ENCODE data around the gene HTR2C. TPM values are rescaled to one million over a fixed set of nuclear protein-coding genes. Genes with fewer than 3 reads are reported as not detected.

The HTR2C gene
- total and polyA plus RNA-seq, 2 of the 13 experiments (the other 11 are each of a cell fraction or from before 2014, with no cell fraction given) = 0.01 TPM; not detected in 1

DNA sequence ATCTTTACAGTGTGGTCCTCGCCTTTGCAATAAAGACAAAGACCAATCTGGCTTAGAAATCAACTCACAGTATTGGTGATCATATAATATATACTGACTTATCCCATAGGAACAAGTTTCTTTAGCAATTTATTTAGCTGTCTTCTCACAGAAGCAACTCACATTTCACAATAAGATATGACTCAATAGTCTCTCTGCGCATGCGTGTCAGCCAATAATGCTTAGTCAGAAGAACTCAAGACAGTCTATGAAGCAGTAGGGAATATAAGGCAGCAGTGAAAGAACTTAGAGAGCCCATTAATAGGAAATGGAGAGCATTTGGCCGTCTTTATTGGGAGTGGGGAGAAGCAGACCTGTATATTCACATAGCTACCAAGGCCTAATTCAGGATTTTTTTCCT, 216.8 kb downstream of the HTR2C start:
- 21% methylated on average over 4 of the region's 4 CpGs for WGBS (ENCODE audit: low lambda C conversion rate)
- POLR2A ChIA-PET = no interaction called here
- no peak overlapping the region for H3K4me2 ChIP-seq (ENCODE audit: low read depth, low read length)
- CTCF ChIA-PET (ENCODE audit: low intra/inter-chr PET ratio, low total read pairs) = no interaction called here
- TF ChIP-seq MAFK (conservative IDR thresholded peaks at IDR 0.05 in 1 of 2, IDR thresholded peaks at IDR 0.05 in 1 of 2; ENCODE audit: low read length in 2 of 2) = peak in 1 of 2 experiments; percentile 43; a peak in 1 of 4 replicates
- TF ChIP-seq CEBPB (IDR thresholded peaks at IDR 0.05; ENCODE audit: borderline replicate concordance, low read depth, low read length) = peak; percentile 42; the same call in 1 of the 2 replicates
- TF ChIP-seq MAFF (IDR thresholded peaks at IDR 0.05; ENCODE audit: low read depth, low read length) = peak; percentile 43; the same call in 1 of the 2 replicates
- TF ChIP-seq, protein P1, sequence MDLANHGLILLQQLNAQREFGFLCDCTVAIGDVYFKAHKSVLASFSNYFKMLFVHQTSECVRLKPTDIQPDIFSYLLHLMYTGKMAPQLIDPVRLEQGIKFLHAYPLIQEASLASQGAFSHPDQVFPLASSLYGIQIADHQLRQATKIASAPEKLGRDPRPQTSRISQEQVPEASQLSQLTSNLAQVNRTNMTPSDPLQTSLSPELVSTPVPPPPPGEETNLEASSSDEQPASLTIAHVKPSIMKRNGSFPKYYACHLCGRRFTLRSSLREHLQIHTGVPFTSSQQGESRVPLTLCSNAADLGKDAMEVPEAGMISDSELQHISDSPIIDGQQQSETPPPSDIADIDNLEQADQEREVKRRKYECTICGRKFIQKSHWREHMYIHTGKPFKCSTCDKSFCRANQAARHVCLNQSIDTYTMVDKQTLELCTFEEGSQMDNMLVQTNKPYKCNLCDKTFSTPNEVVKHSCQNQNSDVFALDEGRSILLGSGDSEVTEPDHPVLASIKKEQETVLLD (CRISPR knock-in tag; IDR thresholded peaks at IDR 0.05; ENCODE audit: low read depth) = no peak
- TF ChIP-seq, protein P2, sequence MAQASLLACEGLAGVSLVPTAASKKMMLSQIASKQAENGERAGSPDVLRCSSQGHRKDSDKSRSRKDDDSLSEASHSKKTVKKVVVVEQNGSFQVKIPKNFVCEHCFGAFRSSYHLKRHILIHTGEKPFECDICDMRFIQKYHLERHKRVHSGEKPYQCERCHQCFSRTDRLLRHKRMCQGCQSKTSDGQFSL (CRISPR knock-in tag; IDR thresholded peaks at IDR 0.05) = no peak
- peak; percentile 15 for DNase-seq (ENCODE audit: low spot score)
- no peak overlapping the region for H3K4me3 ChIP-seq (replicated peaks in 1 of 3; ENCODE audit: insufficient read depth in 1 of 3, low read depth in 2 of 3, low read length in 3 of 3)
- ATAC-seq = no peak
- no peak overlapping the region for H2AFZ ChIP-seq (ENCODE audit: low read length)
- no peaks in the 10 kb centered on the region for H3K9me3 ChIP-seq (ENCODE audit: low read length)
- no peak overlapping the region for H3K9ac ChIP-seq (ENCODE audit: insufficient read depth, low read depth, low read length)
- no peaks in the 10 kb centered on the region for H3K4me1 ChIP-seq (ENCODE audit: insufficient read depth, low read length)
- BruUV-seq (replicated peaks) = no TSS peak
- H3K36me3 ChIP-seq (replicated peaks in 1 of 2; ENCODE audit: control insufficient read depth in 1 of 2, insufficient read depth in 2 of 2, low read length in 2 of 2) = no peaks in the 10 kb centered on the region
- no peak overlapping the region for H3K27ac ChIP-seq (ENCODE audit: extremely low read length, insufficient read depth, low read length)
- H3K79me2 ChIP-seq (ENCODE audit: insufficient read depth, low read length) = no peaks in the 10 kb centered on the region
- intact Hi-C loops (cut with micrococcal nuclease; ENCODE audit: unreplicated experiment) = no loop called here
- in situ Hi-C loops (cut with HindIII; ENCODE audit: extremely low pct_ligation_motif_present, low pct_unique_long_range_greater_than_20kb) = no loop called here
- no peaks in the 10 kb centered on the region for H4K20me1 ChIP-seq (ENCODE audit: insufficient read depth, low read length)
- H3K27me3 ChIP-seq (ENCODE audit: control insufficient read depth in 1 of 2, insufficient read depth in 2 of 2, low read length in 2 of 2) = no peaks in the 10 kb centered on the region
- no peak for FAIRE-seq

DNA sequence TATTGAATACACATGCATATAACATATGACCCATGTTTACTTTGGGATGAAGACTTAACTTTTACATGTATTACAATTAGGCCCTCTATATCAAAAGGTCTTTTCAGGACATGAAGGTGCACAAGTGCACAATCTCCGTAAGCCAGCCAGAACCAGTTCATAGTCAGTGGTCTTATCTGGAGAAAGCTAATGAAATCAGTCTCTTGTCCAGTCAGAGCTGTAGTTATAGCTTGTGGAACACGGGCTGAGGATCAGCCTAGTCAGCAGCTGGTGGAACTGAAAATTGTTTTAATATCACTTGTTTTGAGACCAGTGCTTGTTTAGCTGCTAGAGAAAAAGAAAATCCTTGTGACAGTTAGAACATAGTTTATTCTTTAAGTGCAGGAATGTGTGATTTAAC, 235.6 kb downstream of the HTR2C start:
- no TSS peak for BruUV-seq (replicated peaks)
- Histone ChIP-seq H2AFZ (ENCODE audit: low read length) (no peak overlapping the region), H3K9me3 (ENCODE audit: low read length) (no peaks in the 10 kb centered on the region), H3K4me1 (ENCODE audit: insufficient read depth, low read length) (no peaks in the 10 kb centered on the region), H4K20me1 (ENCODE audit: insufficient read depth, low read length) (no peaks in the 10 kb centered on the region), H3K4me3 (replicated peaks in 1 of 3; ENCODE audit: insufficient read depth in 1 of 3, low read depth in 2 of 3, low read length in 3 of 3) (no peak overlapping the region), H3K4me2 (ENCODE audit: low read depth, low read length) (no peak overlapping the region), H3K79me2 (ENCODE audit: insufficient read depth, low read length) (no peaks in the 10 kb centered on the region), H3K9ac (ENCODE audit: insufficient read depth, low read depth, low read length) (no peak overlapping the region), H3K27me3 (ENCODE audit: control insufficient read depth in 1 of 2, insufficient read depth in 2 of 2, low read length in 2 of 2) (no peaks in the 10 kb centered on the region), H3K36me3 (replicated peaks in 1 of 2; ENCODE audit: control insufficient read depth in 1 of 2, insufficient read depth in 2 of 2, low read length in 2 of 2) (no peaks in the 10 kb centered on the region), H3K27ac (ENCODE audit: extremely low read length, insufficient read depth, low read length) (no peak overlapping the region)
- in situ Hi-C loops (cut with HindIII; ENCODE audit: extremely low pct_ligation_motif_present, low pct_unique_long_range_greater_than_20kb) (no loop called here), intact Hi-C loops (cut with micrococcal nuclease; ENCODE audit: unreplicated experiment) (no loop called here)
- WGBS (ENCODE audit: low lambda C conversion rate) = no CpG with 5 or more reads among the region's 2 CpGs
- no peak for ATAC-seq
- ChIA-PET POLR2A (no interaction called here), CTCF (ENCODE audit: low intra/inter-chr PET ratio, low total read pairs) (no interaction called here)
- DNase-seq (ENCODE audit: low spot score) = no peak
- no peak for FAIRE-seq
- TF ChIP-seq TAF1 (CRISPR knock-in tag; IDR thresholded peaks at IDR 0.05) = no peak
- no peak for TF ChIP-seq SOX6 (IDR thresholded peaks at IDR 0.05)
- no peak for TF ChIP-seq SOX6 (CRISPR knock-in tag; IDR thresholded peaks at IDR 0.05)
- TF ChIP-seq HMG20B (CRISPR knock-in tag; conservative IDR thresholded peaks at IDR 0.05) = no peak
- TF ChIP-seq, protein P3, sequence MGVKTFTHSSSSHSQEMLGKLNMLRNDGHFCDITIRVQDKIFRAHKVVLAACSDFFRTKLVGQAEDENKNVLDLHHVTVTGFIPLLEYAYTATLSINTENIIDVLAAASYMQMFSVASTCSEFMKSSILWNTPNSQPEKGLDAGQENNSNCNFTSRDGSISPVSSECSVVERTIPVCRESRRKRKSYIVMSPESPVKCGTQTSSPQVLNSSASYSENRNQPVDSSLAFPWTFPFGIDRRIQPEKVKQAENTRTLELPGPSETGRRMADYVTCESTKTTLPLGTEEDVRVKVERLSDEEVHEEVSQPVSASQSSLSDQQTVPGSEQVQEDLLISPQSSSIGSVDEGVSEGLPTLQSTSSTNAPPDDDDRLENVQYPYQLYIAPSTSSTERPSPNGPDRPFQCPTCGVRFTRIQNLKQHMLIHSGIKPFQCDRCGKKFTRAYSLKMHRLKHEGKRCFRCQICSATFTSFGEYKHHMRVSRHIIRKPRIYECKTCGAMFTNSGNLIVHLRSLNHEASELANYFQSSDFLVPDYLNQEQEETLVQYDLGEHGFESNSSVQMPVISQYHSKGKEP (CRISPR knock-in tag; IDR thresholded peaks at IDR 0.05) = no peak
- TF ChIP-seq ZNF501 (CRISPR knock-in tag; IDR thresholded peaks at IDR 0.05) = no peak
- TF ChIP-seq, protein P4, sequence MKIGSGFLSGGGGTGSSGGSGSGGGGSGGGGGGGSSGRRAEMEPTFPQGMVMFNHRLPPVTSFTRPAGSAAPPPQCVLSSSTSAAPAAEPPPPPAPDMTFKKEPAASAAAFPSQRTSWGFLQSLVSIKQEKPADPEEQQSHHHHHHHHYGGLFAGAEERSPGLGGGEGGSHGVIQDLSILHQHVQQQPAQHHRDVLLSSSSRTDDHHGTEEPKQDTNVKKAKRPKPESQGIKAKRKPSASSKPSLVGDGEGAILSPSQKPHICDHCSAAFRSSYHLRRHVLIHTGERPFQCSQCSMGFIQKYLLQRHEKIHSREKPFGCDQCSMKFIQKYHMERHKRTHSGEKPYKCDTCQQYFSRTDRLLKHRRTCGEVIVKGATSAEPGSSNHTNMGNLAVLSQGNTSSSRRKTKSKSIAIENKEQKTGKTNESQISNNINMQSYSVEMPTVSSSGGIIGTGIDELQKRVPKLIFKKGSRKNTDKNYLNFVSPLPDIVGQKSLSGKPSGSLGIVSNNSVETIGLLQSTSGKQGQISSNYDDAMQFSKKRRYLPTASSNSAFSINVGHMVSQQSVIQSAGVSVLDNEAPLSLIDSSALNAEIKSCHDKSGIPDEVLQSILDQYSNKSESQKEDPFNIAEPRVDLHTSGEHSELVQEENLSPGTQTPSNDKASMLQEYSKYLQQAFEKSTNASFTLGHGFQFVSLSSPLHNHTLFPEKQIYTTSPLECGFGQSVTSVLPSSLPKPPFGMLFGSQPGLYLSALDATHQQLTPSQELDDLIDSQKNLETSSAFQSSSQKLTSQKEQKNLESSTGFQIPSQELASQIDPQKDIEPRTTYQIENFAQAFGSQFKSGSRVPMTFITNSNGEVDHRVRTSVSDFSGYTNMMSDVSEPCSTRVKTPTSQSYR (CRISPR knock-in tag; IDR thresholded peaks at IDR 0.05; ENCODE audit: borderline replicate concordance) = no peak
- no peak for TF ChIP-seq HNRNPUL1 (IDR thresholded peaks at IDR 0.05; ENCODE audit: low read depth, low read length)

All from HepG2 (cell line).